ENCODE data around the gene TRIM77. TPM values are rescaled to one million over a fixed set of nuclear protein-coding genes. Genes with fewer than 3 reads are reported as not detected.
"Not testable (repeated sequence)": the region's sequence is repeated elsewhere in the genome, so short reads cannot be mapped to it uniquely, and the experiment has no call there.

Gene TRIM77
- not detected in 2 replicates for polyA plus RNA-seq
- polyA minus RNA-seq, result not detected in 2 replicates

GRCh38 chr11:89709999-89710398 lies at the start of gene TRIM77:
Gene TRIM77 (plus strand): TSS chr11:89710299. CDS start chr11:89710299, 0 bp downstream.
- H3K27me3 ChIP-seq (ENCODE audit: insufficient read depth, low read depth, low read length); H3K9ac ChIP-seq (ENCODE audit: low read length); H4K20me1 ChIP-seq (ENCODE audit: insufficient read depth); H3K27ac ChIP-seq (ENCODE audit: low read length); H3F3A ChIP-seq (ENCODE audit: insufficient read depth, low read length, poor library complexity, severe bottlenecking); H3K4me3 ChIP-seq (ENCODE audit: low read length); H3K9me3 ChIP-seq (ENCODE audit: low read length); H3K4me2 ChIP-seq (ENCODE audit: low read length); H3K9me2 ChIP-seq (ENCODE audit: insufficient read depth, low read length); H2AFZ ChIP-seq (ENCODE audit: low read depth, low read length); H3K36me3 ChIP-seq (ENCODE audit: insufficient read depth, low read length); H3K79me2 ChIP-seq (replicated peaks; ENCODE audit: insufficient read depth, low read length): not testable (repeated sequence)

GRCh38 chr11:89667001-89667400 lies 43.1 kb upstream of the TRIM77 start:
- H4K20me1 ChIP-seq (ENCODE audit: insufficient read depth), result no peaks in the 10 kb centered on the region
- TF ChIP-seq MXI1 (conservative IDR thresholded peaks at IDR 0.05; ENCODE audit: poor library complexity, severe bottlenecking) (no peak), CTCF (IDR thresholded peaks at IDR 0.05; ENCODE audit: poor library complexity, severe bottlenecking) (no peak), EZH2 (IDR thresholded peaks at IDR 0.05; ENCODE audit: borderline replicate concordance, insufficient read depth, low read length, poor library complexity, severe bottlenecking) (no peak), RAD21 (conservative IDR thresholded peaks at IDR 0.05) (no peak), TAF1 (IDR thresholded peaks at IDR 0.05; ENCODE audit: low read depth) (no peak), SMC3 (conservative IDR thresholded peaks at IDR 0.05; ENCODE audit: poor library complexity) (no peak), EP300 (conservative IDR thresholded peaks at IDR 0.05; ENCODE audit: poor library complexity, severe bottlenecking) (no peak), POLR2AphosphoS5 (IDR thresholded peaks at IDR 0.05) (no peak)
- TF ChIP-seq, protein P1, sequence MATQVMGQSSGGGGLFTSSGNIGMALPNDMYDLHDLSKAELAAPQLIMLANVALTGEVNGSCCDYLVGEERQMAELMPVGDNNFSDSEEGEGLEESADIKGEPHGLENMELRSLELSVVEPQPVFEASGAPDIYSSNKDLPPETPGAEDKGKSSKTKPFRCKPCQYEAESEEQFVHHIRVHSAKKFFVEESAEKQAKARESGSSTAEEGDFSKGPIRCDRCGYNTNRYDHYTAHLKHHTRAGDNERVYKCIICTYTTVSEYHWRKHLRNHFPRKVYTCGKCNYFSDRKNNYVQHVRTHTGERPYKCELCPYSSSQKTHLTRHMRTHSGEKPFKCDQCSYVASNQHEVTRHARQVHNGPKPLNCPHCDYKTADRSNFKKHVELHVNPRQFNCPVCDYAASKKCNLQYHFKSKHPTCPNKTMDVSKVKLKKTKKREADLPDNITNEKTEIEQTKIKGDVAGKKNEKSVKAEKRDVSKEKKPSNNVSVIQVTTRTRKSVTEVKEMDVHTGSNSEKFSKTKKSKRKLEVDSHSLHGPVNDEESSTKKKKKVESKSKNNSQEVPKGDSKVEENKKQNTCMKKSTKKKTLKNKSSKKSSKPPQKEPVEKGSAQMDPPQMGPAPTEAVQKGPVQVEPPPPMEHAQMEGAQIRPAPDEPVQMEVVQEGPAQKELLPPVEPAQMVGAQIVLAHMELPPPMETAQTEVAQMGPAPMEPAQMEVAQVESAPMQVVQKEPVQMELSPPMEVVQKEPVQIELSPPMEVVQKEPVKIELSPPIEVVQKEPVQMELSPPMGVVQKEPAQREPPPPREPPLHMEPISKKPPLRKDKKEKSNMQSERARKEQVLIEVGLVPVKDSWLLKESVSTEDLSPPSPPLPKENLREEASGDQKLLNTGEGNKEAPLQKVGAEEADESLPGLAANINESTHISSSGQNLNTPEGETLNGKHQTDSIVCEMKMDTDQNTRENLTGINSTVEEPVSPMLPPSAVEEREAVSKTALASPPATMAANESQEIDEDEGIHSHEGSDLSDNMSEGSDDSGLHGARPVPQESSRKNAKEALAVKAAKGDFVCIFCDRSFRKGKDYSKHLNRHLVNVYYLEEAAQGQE (IDR thresholded peaks at IDR 0.05; ENCODE audit: borderline replicate concordance), result no peak
- no peak overlapping the region for H3K4me2 ChIP-seq (ENCODE audit: low read length)
- no peak overlapping the region for H3K27ac ChIP-seq (ENCODE audit: low read length)
- no peak overlapping the region for H3K4me3 ChIP-seq (ENCODE audit: low read length)
- no peak overlapping the region for H2AFZ ChIP-seq (ENCODE audit: low read depth, low read length)
- no peaks in the 10 kb centered on the region for H3K36me3 ChIP-seq (ENCODE audit: insufficient read depth, low read length)
- H3K79me2 ChIP-seq (replicated peaks; ENCODE audit: insufficient read depth, low read length), result no peaks in the 10 kb centered on the region
- H3K9me3 ChIP-seq (ENCODE audit: low read length), result no peaks in the 10 kb centered on the region
- no peak overlapping the region for H3K9ac ChIP-seq (ENCODE audit: low read length)
- H3K9me2 ChIP-seq (ENCODE audit: insufficient read depth, low read length), result no peaks in the 10 kb centered on the region
- no peaks in the 10 kb centered on the region for H3F3A ChIP-seq (ENCODE audit: insufficient read depth, low read length, poor library complexity, severe bottlenecking)
- no peaks in the 10 kb centered on the region for H3K27me3 ChIP-seq (ENCODE audit: insufficient read depth, low read depth, low read length)

- H3F3A ChIP-seq (ENCODE audit: insufficient read depth, low read length, poor library complexity, severe bottlenecking); H2AFZ ChIP-seq (ENCODE audit: low read depth, low read length); H3K4me3 ChIP-seq (ENCODE audit: low read length); H4K20me1 ChIP-seq (ENCODE audit: insufficient read depth); H3K36me3 ChIP-seq (ENCODE audit: insufficient read depth, low read length); H3K79me2 ChIP-seq (replicated peaks; ENCODE audit: insufficient read depth, low read length); H3K4me2 ChIP-seq (ENCODE audit: low read length); H3K27me3 ChIP-seq (ENCODE audit: insufficient read depth, low read depth, low read length); H3K9me2 ChIP-seq (ENCODE audit: insufficient read depth, low read length); H3K27ac ChIP-seq (ENCODE audit: low read length); H3K9ac ChIP-seq (ENCODE audit: low read length); H3K9me3 ChIP-seq (ENCODE audit: low read length): not testable (repeated sequence)
Observed at GRCh38 chr11:89668158-89668557, 41.9 kb upstream of the TRIM77 start.

DNA sequence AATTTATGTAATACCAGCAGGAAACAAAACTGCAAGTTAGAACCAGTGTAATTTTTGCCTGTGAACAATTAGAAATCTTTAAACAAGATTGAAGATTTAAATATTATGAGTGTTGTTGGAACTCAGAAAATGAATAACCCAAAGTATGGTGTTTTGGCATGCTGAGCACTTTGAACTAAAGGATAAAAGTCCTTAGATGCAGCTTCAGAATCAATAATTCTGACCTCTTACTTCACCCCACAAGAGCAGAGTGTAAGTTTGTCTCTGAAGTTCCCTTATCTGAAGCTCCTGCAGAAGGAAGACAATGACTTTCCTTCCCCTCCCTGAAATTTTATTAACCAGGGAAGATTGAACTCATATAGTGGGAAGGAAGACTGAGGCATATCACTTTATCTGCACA lies 40.5 kb upstream of the TRIM77 start:
- H2AFZ ChIP-seq (ENCODE audit: low read depth, low read length); H3K9me3 ChIP-seq (ENCODE audit: low read length); H3K9me2 ChIP-seq (ENCODE audit: insufficient read depth, low read length); H4K20me1 ChIP-seq (ENCODE audit: insufficient read depth); H3K27me3 ChIP-seq (ENCODE audit: insufficient read depth, low read depth, low read length); H3K79me2 ChIP-seq (replicated peaks; ENCODE audit: insufficient read depth, low read length); H3K4me3 ChIP-seq (ENCODE audit: low read length); H3K27ac ChIP-seq (ENCODE audit: low read length); H3F3A ChIP-seq (ENCODE audit: insufficient read depth, low read length, poor library complexity, severe bottlenecking); H3K36me3 ChIP-seq (ENCODE audit: insufficient read depth, low read length); H3K4me2 ChIP-seq (ENCODE audit: low read length); H3K9ac ChIP-seq (ENCODE audit: low read length): not testable (repeated sequence)

GRCh38 chr11:89669993-89670669 lies 40.0 kb upstream of the TRIM77 start:
- H3K4me3 ChIP-seq (ENCODE audit: low read length); H3K27ac ChIP-seq (ENCODE audit: low read length); H3F3A ChIP-seq (ENCODE audit: insufficient read depth, low read length, poor library complexity, severe bottlenecking); H3K9me2 ChIP-seq (ENCODE audit: insufficient read depth, low read length); H2AFZ ChIP-seq (ENCODE audit: low read depth, low read length); H3K79me2 ChIP-seq (replicated peaks; ENCODE audit: insufficient read depth, low read length); H3K27me3 ChIP-seq (ENCODE audit: insufficient read depth, low read depth, low read length); H4K20me1 ChIP-seq (ENCODE audit: insufficient read depth); H3K36me3 ChIP-seq (ENCODE audit: insufficient read depth, low read length); H3K4me2 ChIP-seq (ENCODE audit: low read length); H3K9ac ChIP-seq (ENCODE audit: low read length); H3K9me3 ChIP-seq (ENCODE audit: low read length): not testable (repeated sequence)

All from neural cell (in vitro differentiated cells).